Activated CD4-positive, alpha-beta T cell treated with anti-CD3 and anti-CD28 coated beads for 24 hours (primary cell): ENCODE data around the gene MSI2.

Source experiments
- DNase-seq, 2 donors: peaks; one replicate each; pipeline ENCODE4 v3.0.0-alpha.2; 2020; ENCODE audit warnings: low read depth in 2 of 2

The MSI2 gene

GRCh38 chr17:57662041-57662440 lies 405.7 kb downstream of the MSI2 start:
- no peak for DNase-seq

- DNase-seq, result peak in 1 of 2 donors; percentile 6
These were observed 406.5 kb downstream of the MSI2 start for GRCh38 chr17:57662644-57663308.

GRCh38 chr17:57663326-57664070 lies 407.2 kb downstream of the MSI2 start:
- no peak for DNase-seq

GRCh38 chr17:57665128-57665527 lies 408.8 kb downstream of the MSI2 start:
- no peak for DNase-seq

- DNase-seq, result no peak
These were observed 409.4 kb downstream of the MSI2 start for GRCh38 chr17:57665696-57666095.

GRCh38 chr17:57666201-57666870 lies 410.0 kb downstream of the MSI2 start:
- no peak for DNase-seq

GRCh38 chr17:57666946-57667345 lies 410.6 kb downstream of the MSI2 start:
- DNase-seq, result no peak

- DNase-seq, result no peak
These were observed 411.2 kb downstream of the MSI2 start for GRCh38 chr17:57667461-57667923.

- no peak for DNase-seq
These were observed 412.0 kb downstream of the MSI2 start for GRCh38 chr17:57668332-57668731.

- no peak for DNase-seq
These were observed 413.6 kb downstream of the MSI2 start for GRCh38 chr17:57669671-57670529.

- no peak for DNase-seq
These were observed 414.6 kb downstream of the MSI2 start for GRCh38 chr17:57670769-57671569.

- DNase-seq, result peak; percentile 47 to 59
These were observed 415.6 kb downstream of the MSI2 start for GRCh38 chr17:57671667-57672632.

- no peak for DNase-seq
These were observed 416.6 kb downstream of the MSI2 start for GRCh38 chr17:57672971-57673370.

- DNase-seq, result no peak
These were observed 418.6 kb downstream of the MSI2 start for GRCh38 chr17:57674894-57675293.

- DNase-seq, result no peak
These were observed 419.4 kb downstream of the MSI2 start for GRCh38 chr17:57675427-57676387.

GRCh38 chr17:57676543-57676942 lies 420.2 kb downstream of the MSI2 start:
- DNase-seq, result no peak

GRCh38 chr17:57677301-57677700 lies 421.0 kb downstream of the MSI2 start:
- no peak for DNase-seq

GRCh38 chr17:57677858-57678257 lies 421.5 kb downstream of the MSI2 start:
- DNase-seq, result no peak

- DNase-seq, result no peak
These were observed 422.1 kb downstream of the MSI2 start for GRCh38 chr17:57678393-57678792.
